Measurements from ENCODE around the gene SYNE2. TPM values are rescaled to one million over a fixed set of nuclear protein-coding genes. Genes with fewer than 3 reads are reported as not detected.
A peak's percentile ranks its signal among the peaks of the same experiment; 100 is the strongest.
"Not testable (repeated sequence)": the region's sequence is repeated elsewhere in the genome, so short reads cannot be mapped to it uniquely, and the experiment has no call there.

The SYNE2 gene
- total and polyA plus RNA-seq, 2 donors (not counting 3 experiments of a cell fraction or from before 2014, with no cell fraction given), result 16.0 to 53.7 TPM

GRCh38 chr14:63870753-63871037 lies 17.9 kb downstream of the SYNE2 start:
- DNase-seq (ENCODE audit: low read depth, low spot score); H3K9me3 ChIP-seq (replicated peaks; ENCODE audit: control insufficient read depth, insufficient read depth, low read length); H3K9ac ChIP-seq (replicated peaks; ENCODE audit: extremely low read depth, insufficient read depth, low read length); H3K9me1 ChIP-seq (replicated peaks; ENCODE audit: control insufficient read depth, extremely low read depth, insufficient read depth, low read length); POLR2A ChIA-PET; dilution Hi-C loops (cut with MboI; ENCODE audit: extremely low pct_ligation_motif_present, low sequenced_read_pairs); FAIRE-seq; H3K27me3 ChIP-seq (ENCODE audit: control insufficient read depth in 2 of 2, insufficient read depth in 2 of 2, low read length in 2 of 2); BruUV-seq (replicated peaks); H3K36me3 ChIP-seq (ENCODE audit: control insufficient read depth in 2 of 2, extremely low read depth in 1 of 2, insufficient read depth in 2 of 2, low read length in 2 of 2); CTCF ChIA-PET; H3K4me3 ChIP-seq (replicated peaks in 1 of 3; ENCODE audit: insufficient read depth in 1 of 3, low read depth in 1 of 3, low read length in 3 of 3); H3K79me2 ChIP-seq (ENCODE audit: control insufficient read depth, insufficient read depth, low read length); H3K27ac ChIP-seq (ENCODE audit: insufficient read depth, low read depth, low read length); H2AFZ ChIP-seq (ENCODE audit: low read depth, low read length); H4K20me1 ChIP-seq (replicated peaks; ENCODE audit: control insufficient read depth, extremely low read depth, insufficient read depth, low read length); intact Hi-C loops (cut with micrococcal nuclease): not testable (repeated sequence)
- Histone ChIP-seq H3K4me1 (ENCODE audit: control insufficient read depth, extremely low read depth, insufficient read depth, low read length) (peaks cover 11% of the 10 kb centered on the region), H3K4me2 (ENCODE audit: insufficient read depth, low read length) (peak overlapping the region; percentile 11)

DNA sequence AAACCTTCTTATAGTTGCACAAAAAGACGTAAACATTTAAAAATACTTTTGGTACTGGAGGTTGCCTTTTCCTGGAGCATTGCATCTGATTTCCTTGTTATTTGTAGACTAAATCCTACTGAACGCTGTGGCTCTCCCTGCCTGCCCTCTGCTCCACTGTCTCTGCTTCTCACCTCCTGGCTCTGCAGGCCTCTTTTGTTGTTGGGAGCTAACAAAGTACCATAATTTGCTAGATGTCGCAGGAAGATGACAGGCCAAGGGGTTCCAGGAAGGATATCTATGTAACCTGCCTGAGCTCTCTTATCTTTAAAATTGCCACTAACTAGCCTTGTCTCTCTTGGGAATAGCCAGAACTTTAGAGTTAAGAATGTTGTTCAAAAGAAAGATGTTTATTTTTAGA lies 21.4 kb downstream of the SYNE2 start:
- intact Hi-C loops (cut with micrococcal nuclease), result no loop called here
- peak; percentile 59 for FAIRE-seq
- dilution Hi-C loops (cut with MboI; ENCODE audit: extremely low pct_ligation_motif_present, low sequenced_read_pairs), result no loop called here

More for the DNA sequence above, 21.4 kb downstream of the SYNE2 start:
- no peak overlapping the region for H3K27ac ChIP-seq (ENCODE audit: insufficient read depth, low read depth, low read length)
- no peaks in the 10 kb centered on the region for H3K9me1 ChIP-seq (replicated peaks; ENCODE audit: control insufficient read depth, extremely low read depth, insufficient read depth, low read length)
- no peak overlapping the region for H2AFZ ChIP-seq (ENCODE audit: low read depth, low read length)
- BruUV-seq (replicated peaks), result no TSS peak
- no peaks in the 10 kb centered on the region for H3K9me3 ChIP-seq (replicated peaks; ENCODE audit: control insufficient read depth, insufficient read depth, low read length)
- H3K4me3 ChIP-seq (replicated peaks in 1 of 3; ENCODE audit: insufficient read depth in 1 of 3, low read depth in 1 of 3, low read length in 3 of 3), result no peak overlapping the region
- CTCF ChIA-PET, result interaction anchor here (1.1 to 2.0 kb wide), 2 partner anchors 17 to 25 kb away, joined by 3 to 6 read pairs; no protein-coding TSS in a partner anchor
- H3K4me1 ChIP-seq (ENCODE audit: control insufficient read depth, extremely low read depth, insufficient read depth, low read length), result peaks cover 11% of the 10 kb centered on the region
- POLR2A ChIA-PET, result no interaction called here
- H3K9ac ChIP-seq (replicated peaks; ENCODE audit: extremely low read depth, insufficient read depth, low read length), result no peak overlapping the region
- H3K36me3 ChIP-seq (ENCODE audit: control insufficient read depth in 2 of 2, extremely low read depth in 1 of 2, insufficient read depth in 2 of 2, low read length in 2 of 2), result no peaks in the 10 kb centered on the region
- H3K27me3 ChIP-seq (ENCODE audit: control insufficient read depth in 2 of 2, insufficient read depth in 2 of 2, low read length in 2 of 2), result no peaks in the 10 kb centered on the region
- TF ChIP-seq POLR2A (IDR thresholded peaks at IDR 0.05; ENCODE audit: low read depth, low read length) (no peak), EZH2 (IDR thresholded peaks at IDR 0.05; ENCODE audit: borderline replicate concordance, low read depth, low read length, severe bottlenecking) (no peak), MYC (IDR thresholded peaks at IDR 0.05; ENCODE audit: low read depth, low read length) (no peak), POLR2AphosphoS5 (IDR thresholded peaks at IDR 0.05; ENCODE audit: insufficient read depth, low read depth, low read length) (no peak), GATA2 (IDR thresholded peaks at IDR 0.05; ENCODE audit: insufficient read depth, insufficient read length, low read depth, low read length) (no peak), MAX (IDR thresholded peaks at IDR 0.05; ENCODE audit: insufficient read depth, insufficient read length) (no peak), CTCF (IDR thresholded peaks at IDR 0.05; ENCODE audit: extremely low read depth in 1 of 2, insufficient read depth in 1 of 2, low read depth in 1 of 2, low read length in 2 of 2) (no peak)
- no peak overlapping the region for H3K4me2 ChIP-seq (ENCODE audit: insufficient read depth, low read length)
- H4K20me1 ChIP-seq (replicated peaks; ENCODE audit: control insufficient read depth, extremely low read depth, insufficient read depth, low read length), result no peaks in the 10 kb centered on the region
- no peak for DNase-seq (ENCODE audit: low read depth, low spot score)
- H3K79me2 ChIP-seq (ENCODE audit: control insufficient read depth, insufficient read depth, low read length), result peaks cover 3% of the 10 kb centered on the region

Measured in endothelial cell of umbilical vein (primary cell).